SU-DHL-6 (cell line): ENCODE results near the gene OPN1LW.

Experiments
- EZH2phosphoT487 ChIP-seq: fragments of 200-600 bp; sonication (generic), shearing (Covaris generic); conservative IDR thresholded peaks from 2 replicates; pipeline ENCODE4 v1.6.1; 2018; ENCODE audit warnings: mild to moderate bottlenecking, antibody characterized with exemption, low read length, moderate library complexity, mixed read lengths
- TF ChIP-seq, protein P1 (sequence below): fragments of 200-600 bp; sonication (generic); IDR thresholded peaks from one replicate; pipeline ENCODE4 v1.5.1; 2017; ENCODE audit warnings: antibody characterized with exemption, mild to moderate bottlenecking, low read length, moderate library complexity; ENCODE audit not compliant: insufficient read depth, poor library complexity, severe bottlenecking

DNA sequence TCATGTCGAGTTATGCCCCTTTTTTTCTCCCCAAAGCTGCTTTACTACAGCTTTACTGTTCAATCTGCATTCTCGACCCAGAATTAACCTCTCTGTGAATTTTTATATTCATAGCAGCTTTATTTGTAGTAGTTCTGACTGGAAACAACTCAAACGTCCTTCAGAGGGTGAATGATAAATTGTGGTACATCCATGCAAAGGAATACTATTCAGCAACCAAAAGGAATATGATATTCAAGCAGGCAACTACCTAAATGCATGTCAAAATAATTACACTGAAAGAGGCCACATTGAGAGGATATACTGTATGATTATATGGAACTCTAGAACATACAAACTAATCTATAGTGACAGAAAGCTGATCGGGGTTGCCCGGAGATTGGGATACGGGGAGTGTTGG lies 26.5 kb upstream of the OPN1LW start:
- TF ChIP-seq, protein P1, sequence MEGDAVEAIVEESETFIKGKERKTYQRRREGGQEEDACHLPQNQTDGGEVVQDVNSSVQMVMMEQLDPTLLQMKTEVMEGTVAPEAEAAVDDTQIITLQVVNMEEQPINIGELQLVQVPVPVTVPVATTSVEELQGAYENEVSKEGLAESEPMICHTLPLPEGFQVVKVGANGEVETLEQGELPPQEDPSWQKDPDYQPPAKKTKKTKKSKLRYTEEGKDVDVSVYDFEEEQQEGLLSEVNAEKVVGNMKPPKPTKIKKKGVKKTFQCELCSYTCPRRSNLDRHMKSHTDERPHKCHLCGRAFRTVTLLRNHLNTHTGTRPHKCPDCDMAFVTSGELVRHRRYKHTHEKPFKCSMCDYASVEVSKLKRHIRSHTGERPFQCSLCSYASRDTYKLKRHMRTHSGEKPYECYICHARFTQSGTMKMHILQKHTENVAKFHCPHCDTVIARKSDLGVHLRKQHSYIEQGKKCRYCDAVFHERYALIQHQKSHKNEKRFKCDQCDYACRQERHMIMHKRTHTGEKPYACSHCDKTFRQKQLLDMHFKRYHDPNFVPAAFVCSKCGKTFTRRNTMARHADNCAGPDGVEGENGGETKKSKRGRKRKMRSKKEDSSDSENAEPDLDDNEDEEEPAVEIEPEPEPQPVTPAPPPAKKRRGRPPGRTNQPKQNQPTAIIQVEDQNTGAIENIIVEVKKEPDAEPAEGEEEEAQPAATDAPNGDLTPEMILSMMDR: no peak
- no peak for TF ChIP-seq EZH2phosphoT487
